Stimulated activated CD4-positive, alpha-beta T cell treated with anti-CD3 and anti-CD28 coated beads, Interleukin-15, amount 100 ng/mL, for 48 hours (primary cell): ENCODE results near the gene POLG2.
A peak's percentile ranks its signal among the peaks of the same experiment; 100 is the strongest.

ENCODE experiments used
- DNase-seq, 2 donors: peaks; one replicate each; pipeline ENCODE4 v3.0.0-alpha.2; 2020; ENCODE audit warnings: low read depth in 2 of 2

Gene POLG2

GRCh38 chr17:64496786-64497564 is at the start of gene POLG2:
Gene POLG2 (minus strand): TSS chr17:64497054. CDS start chr17:64496968, 86 bp downstream.
- DNase-seq, result peak; percentile 90 to 92

DNA sequence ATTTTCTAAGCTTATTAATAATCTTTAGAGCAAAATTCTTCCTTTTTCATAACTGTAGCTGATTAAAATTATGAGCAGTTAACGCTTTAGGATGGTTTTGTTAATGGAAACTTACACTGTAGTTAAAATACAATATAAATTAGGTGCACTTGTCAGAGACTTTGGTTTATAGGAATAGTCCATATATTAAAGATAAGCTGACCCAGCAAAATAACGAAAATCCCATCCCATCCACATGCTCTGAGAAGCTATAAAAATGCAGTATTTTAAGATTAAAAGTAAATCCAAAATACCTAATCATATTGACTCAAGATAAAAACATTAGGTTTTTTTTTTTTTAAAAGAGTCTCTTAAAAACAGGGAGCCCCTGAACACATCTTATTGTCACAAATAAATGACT is 47.9 kb upstream of the POLG2 start:
- no peak for DNase-seq

DNA sequence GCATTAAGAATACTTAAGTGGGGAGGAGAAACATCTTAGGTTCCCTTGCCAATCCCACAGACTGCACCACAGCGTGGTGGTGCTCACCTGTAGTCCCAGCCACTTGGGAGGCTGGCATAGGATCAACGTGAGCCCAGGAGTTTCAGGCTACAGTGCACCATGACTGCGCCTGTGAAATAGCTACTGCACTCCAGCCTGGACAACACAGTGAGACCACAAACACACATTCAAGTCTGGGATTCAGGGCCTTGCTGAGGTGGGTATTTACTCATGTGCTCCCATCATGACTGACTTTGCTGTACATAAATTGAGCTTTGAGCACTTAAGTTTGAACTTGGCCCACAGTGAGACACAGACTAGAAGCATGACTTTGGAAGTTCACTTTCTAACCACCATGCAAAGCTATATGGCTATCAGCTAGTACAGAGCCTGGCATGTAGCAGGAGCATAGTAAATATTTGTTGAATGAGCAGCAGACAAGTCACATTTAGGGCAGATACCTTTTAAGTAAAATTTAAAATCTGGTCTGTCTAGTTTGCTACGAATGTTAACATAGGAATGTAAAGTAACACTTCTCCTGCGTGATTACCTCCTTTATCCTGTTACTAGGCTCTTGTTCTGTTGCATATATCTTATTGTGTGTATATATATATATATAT is 43.4 kb upstream of the POLG2 start:
- DNase-seq, result no peak

GRCh38 chr17:64538508-64539130 is 41.8 kb upstream of the POLG2 start:
- DNase-seq, result no peak

GRCh38 chr17:64537488-64537887 is 40.6 kb upstream of the POLG2 start:
- DNase-seq, result no peak

DNA sequence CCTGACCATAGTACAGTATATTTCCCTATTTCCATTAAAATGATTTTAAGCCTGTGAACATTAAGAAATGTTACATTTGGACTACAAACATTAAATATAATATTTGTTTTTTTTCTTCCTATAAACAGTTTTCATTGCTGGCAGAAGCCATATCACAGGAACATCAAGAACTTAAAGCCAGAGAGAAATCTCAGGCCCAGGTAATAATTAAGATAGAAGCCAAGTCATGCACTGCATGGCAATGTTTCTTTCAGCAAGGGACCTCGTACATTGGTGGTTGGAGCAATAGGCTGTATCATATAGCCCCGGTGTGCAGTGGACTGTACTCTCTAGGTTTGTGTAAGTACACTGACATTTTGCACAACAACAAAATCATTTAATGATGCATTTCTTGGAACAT is 40.1 kb upstream of the POLG2 start:
- no peak for DNase-seq

DNA sequence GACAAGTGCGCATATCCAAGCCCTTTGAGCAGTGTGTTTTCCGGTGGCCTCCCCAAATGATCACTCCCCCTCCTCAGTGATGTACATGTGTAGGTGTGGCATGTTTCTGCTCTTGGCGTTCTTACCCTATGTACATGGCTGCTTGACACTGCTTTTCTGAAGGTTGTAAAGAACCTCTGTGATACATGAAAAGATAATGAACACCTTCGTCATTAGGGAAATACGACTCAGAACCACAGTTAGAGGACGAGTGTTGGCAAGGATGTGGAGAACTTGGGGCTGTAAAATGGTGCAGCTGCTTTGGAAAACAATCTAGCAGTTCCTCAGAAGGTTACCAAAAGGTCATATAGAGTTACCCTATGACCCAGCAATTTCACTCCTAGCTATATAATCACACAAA is 38.5 kb upstream of the POLG2 start:
- DNase-seq, result no peak

DNA sequence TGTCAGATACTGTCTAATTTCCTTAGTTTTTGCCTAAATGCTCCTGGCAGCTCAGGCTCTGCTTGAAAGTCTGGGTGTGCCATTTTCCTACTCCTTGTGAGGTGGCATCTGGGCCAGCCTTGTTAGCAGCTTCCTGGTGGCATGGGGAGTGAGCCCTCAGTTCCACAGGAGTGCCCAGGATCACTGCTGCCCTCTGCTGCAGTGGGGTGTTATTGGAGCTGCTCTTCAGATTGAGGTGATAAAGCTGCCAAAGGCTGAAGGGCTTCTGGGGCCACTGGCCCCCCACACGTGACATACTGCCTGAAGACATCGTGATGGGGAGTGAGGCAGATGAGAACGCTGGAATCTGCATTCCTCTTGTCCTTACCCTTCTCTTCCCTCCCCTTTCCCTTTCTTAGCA is 37.3 kb upstream of the POLG2 start:
- DNase-seq, result no peak

DNA sequence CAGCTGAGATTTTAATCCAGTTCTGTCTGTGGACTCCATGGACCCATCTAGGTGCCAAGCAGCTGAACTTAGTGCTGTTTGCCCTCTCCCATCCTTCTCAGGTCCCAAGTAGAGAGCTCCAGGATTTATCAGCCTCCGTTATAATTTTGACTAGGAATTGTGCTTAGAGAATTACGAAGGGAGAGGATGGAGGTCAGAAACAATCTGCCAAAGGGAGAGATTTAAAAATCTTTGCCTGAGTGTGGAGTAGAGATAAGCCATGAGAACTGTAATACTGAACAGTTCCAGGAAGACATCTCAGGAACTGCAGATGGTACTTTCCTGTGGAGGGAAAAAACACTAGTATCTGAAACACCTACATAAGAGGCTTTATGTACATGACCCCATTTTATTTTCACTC is 36.9 kb upstream of the POLG2 start:
- no peak for DNase-seq

DNA sequence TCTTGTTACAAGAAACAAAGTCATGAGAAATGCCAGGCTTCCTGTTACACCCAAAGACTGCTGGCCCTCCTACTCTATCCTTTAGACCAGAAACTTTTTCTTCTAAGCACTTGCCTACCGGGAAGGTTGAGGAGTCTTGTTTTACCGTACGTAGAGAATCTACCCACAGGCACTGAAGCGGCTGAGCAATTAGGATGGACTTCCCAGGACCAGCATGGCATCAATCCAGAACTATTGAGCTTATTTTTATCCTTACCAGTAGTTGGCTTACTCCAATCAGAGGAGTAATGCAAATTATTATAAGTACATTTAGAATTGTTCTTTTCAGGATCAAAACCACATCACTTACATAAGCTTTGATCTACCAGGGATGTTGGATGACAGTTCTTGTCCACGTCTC is 35.6 kb upstream of the POLG2 start:
- no peak for DNase-seq

DNA sequence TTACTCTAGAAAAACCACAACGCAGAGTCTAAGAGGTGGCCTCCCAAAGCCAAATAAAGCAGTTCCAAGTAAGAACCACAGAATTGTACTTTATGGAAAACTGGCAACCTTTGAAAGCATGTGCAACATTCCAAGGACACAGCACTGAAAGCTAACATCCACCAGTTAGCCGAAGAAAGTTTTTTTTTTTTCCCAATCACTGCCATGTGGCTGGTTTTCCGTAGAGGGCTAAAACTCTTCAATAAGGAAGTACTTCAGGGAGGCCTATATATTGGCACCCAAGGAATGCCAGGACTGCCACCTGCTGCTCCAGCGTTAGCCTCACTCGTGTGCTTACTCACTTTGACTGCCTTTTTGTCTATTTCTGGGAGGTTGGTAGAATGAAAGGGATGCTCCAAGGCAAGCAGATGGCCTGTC is 35.1 kb upstream of the POLG2 start:
- DNase-seq, result no peak

DNA sequence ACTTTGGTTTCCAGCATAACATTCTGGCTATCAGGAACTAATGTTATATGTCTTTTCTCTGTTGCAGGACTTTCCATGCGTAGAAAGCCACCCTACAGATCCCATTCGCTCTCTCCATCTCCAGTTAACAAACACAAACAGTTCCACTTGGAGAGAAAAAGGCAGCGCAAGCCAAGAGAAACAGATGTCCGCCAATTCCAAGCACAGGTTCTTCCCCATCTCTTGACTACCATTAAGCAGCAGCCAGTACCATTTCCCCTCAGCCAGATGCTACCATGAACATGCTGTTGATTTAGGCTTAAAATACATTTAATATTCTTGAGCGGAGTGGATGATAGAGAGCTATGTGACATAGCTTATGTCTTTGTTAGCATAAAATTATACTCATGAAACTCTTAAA is 32.4 kb upstream of the POLG2 start:
- DNase-seq, result no peak

- DNase-seq, result no peak
These were observed 31.1 kb upstream of the POLG2 start for GRCh38 chr17:64527914-64528313.

DNA sequence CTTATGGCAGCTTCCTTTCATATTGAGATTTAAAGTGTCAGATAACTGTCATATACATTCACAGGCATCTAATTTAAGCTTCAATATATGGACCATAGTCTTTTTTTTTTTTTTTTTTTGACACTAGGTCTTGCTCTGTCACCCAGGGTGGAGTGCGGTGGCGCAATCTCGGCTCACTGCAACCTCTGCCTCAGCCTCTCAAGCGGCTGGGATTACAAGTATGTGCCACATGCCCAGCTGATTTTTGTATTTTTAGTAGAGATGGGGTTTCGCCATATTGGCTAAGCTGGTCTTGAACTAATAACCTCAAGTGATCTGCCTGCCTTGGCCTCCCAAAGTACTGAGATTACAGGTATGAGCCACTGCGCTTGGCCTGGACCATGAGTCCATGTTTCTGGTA is 23.5 kb upstream of the POLG2 start:
- DNase-seq, result no peak

- no peak for DNase-seq
These were observed 22.7 kb upstream of the POLG2 start for GRCh38 chr17:64519601-64520000.

DNA sequence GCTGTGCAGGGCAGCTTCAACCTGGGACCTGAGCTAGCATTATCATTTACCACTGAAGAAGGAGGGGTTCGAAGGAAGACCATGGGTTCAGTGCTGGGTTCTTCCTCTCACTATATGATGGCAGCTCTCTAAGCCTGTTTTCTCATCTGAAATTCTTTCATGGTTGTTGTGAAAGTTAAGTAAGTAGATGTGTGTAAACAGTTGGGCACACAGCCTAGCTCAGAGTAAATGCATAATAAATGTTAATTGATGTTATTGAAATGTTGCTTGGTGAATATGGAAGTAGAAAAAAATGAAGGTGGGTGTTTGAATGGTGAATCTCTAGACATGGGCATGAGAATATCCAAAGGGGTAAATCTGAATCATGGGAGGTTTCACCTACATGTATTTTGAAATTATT is 19.0 kb upstream of the POLG2 start:
- DNase-seq, result no peak

DNA sequence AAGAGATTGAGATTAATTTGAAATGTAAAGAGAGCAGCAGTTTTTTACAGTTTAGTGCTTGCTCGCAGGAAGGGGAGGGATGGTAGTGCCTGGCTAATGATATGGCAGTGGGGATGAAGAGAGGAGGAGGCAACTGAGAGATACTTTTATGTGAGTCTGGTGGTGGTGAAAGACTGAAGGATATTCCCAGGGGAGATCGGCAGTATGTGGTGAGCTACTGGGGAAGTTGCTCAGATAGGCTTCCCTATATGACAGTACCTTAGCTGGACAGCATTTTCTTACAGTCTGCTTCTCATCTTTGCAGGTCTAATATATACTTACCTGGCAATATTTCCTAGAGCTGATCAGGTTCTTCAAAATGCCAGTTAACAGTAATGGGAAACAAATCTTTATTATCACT is 18.6 kb upstream of the POLG2 start:
- DNase-seq, result no peak

DNA sequence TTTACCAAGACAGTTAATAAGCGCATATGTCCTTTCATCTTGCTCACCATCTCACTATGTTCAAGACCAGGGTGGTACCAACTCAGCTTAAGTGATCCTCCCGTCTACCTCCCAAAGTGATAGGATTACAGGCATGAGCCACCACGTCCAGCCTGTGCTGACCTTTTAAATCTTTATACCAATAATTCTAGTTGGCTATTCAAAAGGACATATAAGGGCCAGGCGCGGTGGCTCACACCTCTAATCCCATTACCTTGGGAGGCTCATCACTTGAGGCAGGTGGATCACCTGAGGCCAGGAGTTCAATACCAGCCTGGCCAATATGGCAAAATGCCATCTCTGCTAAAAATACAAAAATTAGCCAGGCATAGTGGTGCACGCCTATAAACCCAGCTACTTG is 12.3 kb upstream of the POLG2 start:
- no peak for DNase-seq

DNA sequence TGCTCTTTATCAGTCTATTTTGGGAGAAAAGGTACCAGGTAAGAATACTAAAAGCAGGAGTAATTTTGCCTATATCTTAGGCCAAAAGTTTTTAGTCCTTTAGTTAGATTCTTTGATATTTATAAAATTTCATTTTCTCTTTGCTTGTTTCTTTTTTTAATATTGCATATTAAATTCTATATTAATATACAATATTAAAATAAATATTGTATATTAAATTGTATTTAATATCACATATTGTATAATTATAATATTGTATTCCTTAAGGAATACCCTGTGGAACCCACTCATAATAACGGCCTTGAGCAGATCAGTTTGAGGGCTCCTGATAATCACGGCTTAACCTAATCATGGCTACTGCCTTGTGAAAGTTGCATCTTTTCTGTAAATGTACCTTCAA is 11.8 kb upstream of the POLG2 start:
- no peak for DNase-seq

- DNase-seq, result no peak
These were observed 10.5 kb upstream of the POLG2 start for GRCh38 chr17:64507413-64507782.

GRCh38 chr17:64506576-64507412 is 9.9 kb upstream of the POLG2 start, which contains the start of gene CEP95:
Gene CEP95 (plus strand): TSS chr17:64506977. CDS start chr17:64507098, 121 bp downstream.
- DNase-seq, result peak; percentile 91 to 94

DNA sequence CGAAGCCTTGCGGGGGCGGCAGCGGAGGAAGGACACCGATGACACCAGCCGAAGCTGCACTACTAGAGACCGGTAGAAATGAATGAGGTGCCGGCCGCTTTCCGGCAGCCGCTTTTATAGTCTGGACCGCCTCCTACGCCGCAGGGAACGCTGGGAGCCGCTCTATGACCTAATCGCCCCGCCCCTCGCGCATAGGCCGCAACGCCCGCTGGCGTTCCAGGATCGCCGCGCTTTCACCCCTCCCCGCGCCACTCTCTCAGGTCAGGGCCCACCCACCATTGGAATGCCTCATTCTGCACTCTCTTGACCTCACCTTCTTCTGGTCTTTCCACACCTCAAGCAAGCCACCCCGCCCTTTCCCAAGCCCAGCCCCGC is 9.3 kb upstream of the POLG2 start, which contains the start of gene DDX5:
TSS of gene DDX5 (minus strand) at position 89 of the 375 bp plus-strand sequence. CDS start 170 bp downstream, outside the sequence.
- peak; percentile 96 to 97 for DNase-seq
